Brain microvascular endothelial cell (primary cell): ENCODE measurements around the gene GRAMD2B.

ENCODE experiments used
- DNase-seq: peaks from one replicate; pipeline ENCODE4 v3.0.0-alpha.2; 2020
- H3K27ac ChIP-seq: fragments of 250-450 bp; sonication (Bioruptor Pico); 2 replicates; pipeline ENCODE4 v1.5.1; 2020; ENCODE audit warnings: mild to moderate bottlenecking, moderate library complexity
- H3K27me3 ChIP-seq: fragments of 250-450 bp; sonication (Bioruptor Pico); replicated peaks from 2 replicates; pipeline ENCODE4 v1.5.1; 2020; ENCODE audit warnings: mild to moderate bottlenecking
- H3K36me3 ChIP-seq: fragments of 250-450 bp; sonication (Bioruptor Pico); replicated peaks from 2 replicates; pipeline ENCODE4 v1.5.1; 2020; ENCODE audit warnings: mild to moderate bottlenecking
- H3K4me3 ChIP-seq: 2 replicates; pipeline ENCODE4 v1.5.1; 2011; ENCODE audit warnings: low read depth, mild to moderate bottlenecking, control low read depth, low read length, moderate library complexity
- CTCF ChIP-seq: IDR thresholded peaks from 2 replicates; pipeline ENCODE4 v1.5.1; 2011; ENCODE audit warnings: low read depth, mild to moderate bottlenecking, moderate library complexity, low read length, control low read depth, inconsistent platforms; ENCODE audit errors: missing control alignments
- in situ Hi-C: cut with HindIII; loops from 2 replicates; pipeline ENCODE4 v1.10.0; 2017; ENCODE audit warnings: low sequenced_read_pairs, low pct_ligation_motif_present

GRAMD2B gene

GRCh38 chr5:126383776-126384175 is 39.4 kb upstream of the GRAMD2B start:
- DNase-seq, result no peak
- H3K27ac ChIP-seq, result peak overlapping the region; percentile 9
- no peak overlapping the region for H3K4me3 ChIP-seq
- H3K27me3 ChIP-seq, result no peaks in the 10 kb centered on the region
- in situ Hi-C loops, result no loop called here
- no peaks in the 10 kb centered on the region for H3K36me3 ChIP-seq
- TF ChIP-seq CTCF, result no peak

- Histone ChIP-seq H3K27me3 (no peaks in the 10 kb centered on the region), H3K36me3 (no peaks in the 10 kb centered on the region), H3K27ac (peak overlapping the region; percentile 61), H3K4me3 (no peak overlapping the region)
- in situ Hi-C loops, result no loop called here
- peak; percentile 77 for DNase-seq
- no peak for TF ChIP-seq CTCF
Observed at GRCh38 chr5:126384985-126385384, 38.2 kb upstream of the GRAMD2B start.

- H3K27ac ChIP-seq, result peak overlapping the region; percentile 61
- no peak overlapping the region for H3K4me3 ChIP-seq
Observed at GRCh38 chr5:126385524-126386502, 37.4 kb upstream of the GRAMD2B start.

DNA sequence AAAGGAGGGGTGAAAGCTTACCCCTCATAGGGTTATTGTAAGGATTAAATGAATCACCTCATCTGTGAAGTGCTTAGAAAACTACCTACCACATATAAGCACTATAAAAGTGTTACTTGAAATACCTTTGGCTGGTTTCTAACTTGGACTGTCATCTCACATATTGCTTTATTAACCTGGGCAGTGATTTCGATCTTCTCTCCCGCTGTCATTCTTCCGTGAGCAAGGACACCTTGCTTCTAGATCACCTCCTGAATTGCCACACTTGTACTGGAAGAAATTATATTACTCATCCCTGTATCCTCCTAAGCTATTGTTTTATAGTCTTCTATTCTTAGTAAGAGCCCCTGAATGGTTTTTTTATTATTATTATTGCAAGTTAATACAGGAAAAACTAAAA is 34.0 kb upstream of the GRAMD2B start:
- no peak for TF ChIP-seq CTCF
- no peak for DNase-seq
- H3K4me3 ChIP-seq, result no peak overlapping the region
- no peak overlapping the region for H3K27ac ChIP-seq
- in situ Hi-C loops, result no loop called here
- H3K36me3 ChIP-seq, result no peaks in the 10 kb centered on the region
- no peaks in the 10 kb centered on the region for H3K27me3 ChIP-seq

More at GRCh38 chr5:126385524-126386502, 37.4 kb upstream of the GRAMD2B start:
- Histone ChIP-seq H3K27me3 (no peaks in the 10 kb centered on the region), H3K36me3 (no peaks in the 10 kb centered on the region)
- in situ Hi-C loops, result no loop called here
- TF ChIP-seq CTCF, result no peak
- DNase-seq, result no peak

- no peak overlapping the region for H3K4me3 ChIP-seq
- in situ Hi-C loops, result no loop called here
- DNase-seq, result no peak
- no peaks in the 10 kb centered on the region for H3K36me3 ChIP-seq
- no peaks in the 10 kb centered on the region for H3K27me3 ChIP-seq
- TF ChIP-seq CTCF, result no peak
- H3K27ac ChIP-seq, result no peak overlapping the region
Observed at GRCh38 chr5:126390051-126390450, 33.2 kb upstream of the GRAMD2B start.
